ENCODE measurements around the gene OR6V1.

OR6V1 gene

GRCh38 chr7:143069912-143070500 is 17.9 kb downstream of the OR6V1 start:
- TF ChIP-seq EZH2phosphoT487 (IDR thresholded peaks at IDR 0.05; ENCODE audit: low read length) = no peak
- no peak for TF ChIP-seq EZH2 (optimal IDR thresholded peaks at IDR 0.05; ENCODE audit: low read depth, low read length)
- no peak for TF ChIP-seq CTCF (IDR thresholded peaks at IDR 0.05; ENCODE audit: low read length)
- Histone ChIP-seq H4K20me1 (ENCODE audit: insufficient read depth, low read length) (no peaks in the 10 kb centered on the region), H3K9me3 (replicated peaks; ENCODE audit: insufficient read depth, low read length) (no peaks in the 10 kb centered on the region), H3K79me2 (ENCODE audit: low read length) (no peaks in the 10 kb centered on the region), H3F3A (ENCODE audit: insufficient read depth, low read length) (no peaks in the 10 kb centered on the region), H3K27me3 (replicated peaks; ENCODE audit: insufficient read depth, low read length) (no peaks in the 10 kb centered on the region), H3K4me1 (ENCODE audit: low read length) (no peaks in the 10 kb centered on the region), H3K36me3 (replicated peaks; ENCODE audit: insufficient read depth, low read length) (no peaks in the 10 kb centered on the region), H3K9ac (ENCODE audit: low read length) (no peak overlapping the region), H3K4me3 (ENCODE audit: low read length) (no peak overlapping the region), H3K4me2 (ENCODE audit: low read depth, low read length) (no peak overlapping the region), H2AFZ (ENCODE audit: low read length) (no peak overlapping the region), H3K27ac (ENCODE audit: low read length) (no peak overlapping the region), H3K9me2 (replicated peaks; ENCODE audit: insufficient read depth, low read length) (no peaks in the 10 kb centered on the region)
- no peak for DNase-seq

- no peak for DNase-seq
- H3K4me3 ChIP-seq (ENCODE audit: low read length) = no peak overlapping the region
- no peak overlapping the region for H3K27ac ChIP-seq (ENCODE audit: low read length)
Observed at GRCh38 chr7:143073556-143073955, 21.4 kb downstream of the OR6V1 start.

GRCh38 chr7:143074141-143074540 is 22.0 kb downstream of the OR6V1 start:
- Histone ChIP-seq H3F3A (ENCODE audit: insufficient read depth, low read length) (no peaks in the 10 kb centered on the region), H3K27ac (ENCODE audit: low read length) (no peak overlapping the region), H2AFZ (ENCODE audit: low read length) (no peak overlapping the region), H3K9me3 (replicated peaks; ENCODE audit: insufficient read depth, low read length) (no peaks in the 10 kb centered on the region), H3K4me3 (ENCODE audit: low read length) (no peak overlapping the region), H3K4me1 (ENCODE audit: low read length) (no peaks in the 10 kb centered on the region), H3K9me2 (replicated peaks; ENCODE audit: insufficient read depth, low read length) (no peaks in the 10 kb centered on the region), H4K20me1 (ENCODE audit: insufficient read depth, low read length) (no peaks in the 10 kb centered on the region), H3K27me3 (replicated peaks; ENCODE audit: insufficient read depth, low read length) (no peaks in the 10 kb centered on the region), H3K79me2 (ENCODE audit: low read length) (no peaks in the 10 kb centered on the region), H3K9ac (ENCODE audit: low read length) (no peak overlapping the region), H3K4me2 (ENCODE audit: low read depth, low read length) (no peak overlapping the region), H3K36me3 (replicated peaks; ENCODE audit: insufficient read depth, low read length) (no peaks in the 10 kb centered on the region)
- TF ChIP-seq EZH2phosphoT487 (IDR thresholded peaks at IDR 0.05; ENCODE audit: low read length) (no peak), EZH2 (optimal IDR thresholded peaks at IDR 0.05; ENCODE audit: low read depth, low read length) (no peak), CTCF (IDR thresholded peaks at IDR 0.05; ENCODE audit: low read length) (no peak)
- DNase-seq = no peak

More at GRCh38 chr7:143073556-143073955, 21.4 kb downstream of the OR6V1 start:
- H3F3A ChIP-seq (ENCODE audit: insufficient read depth, low read length) = no peaks in the 10 kb centered on the region
- no peak overlapping the region for H3K9ac ChIP-seq (ENCODE audit: low read length)
- no peaks in the 10 kb centered on the region for H3K9me3 ChIP-seq (replicated peaks; ENCODE audit: insufficient read depth, low read length)
- no peaks in the 10 kb centered on the region for H3K4me1 ChIP-seq (ENCODE audit: low read length)
- H3K4me2 ChIP-seq (ENCODE audit: low read depth, low read length) = no peak overlapping the region
- no peak overlapping the region for H2AFZ ChIP-seq (ENCODE audit: low read length)
- no peaks in the 10 kb centered on the region for H3K27me3 ChIP-seq (replicated peaks; ENCODE audit: insufficient read depth, low read length)
- H3K9me2 ChIP-seq (replicated peaks; ENCODE audit: insufficient read depth, low read length) = no peaks in the 10 kb centered on the region
- no peaks in the 10 kb centered on the region for H3K36me3 ChIP-seq (replicated peaks; ENCODE audit: insufficient read depth, low read length)
- H3K79me2 ChIP-seq (ENCODE audit: low read length) = no peaks in the 10 kb centered on the region
- TF ChIP-seq EZH2phosphoT487 (IDR thresholded peaks at IDR 0.05; ENCODE audit: low read length) (no peak), EZH2 (optimal IDR thresholded peaks at IDR 0.05; ENCODE audit: low read depth, low read length) (no peak), CTCF (IDR thresholded peaks at IDR 0.05; ENCODE audit: low read length) (no peak)
- H4K20me1 ChIP-seq (ENCODE audit: insufficient read depth, low read length) = no peaks in the 10 kb centered on the region

Measured in MM.1S (cell line).